ENCODE data around the gene NRG2. TPM values are rescaled to one million over a fixed set of nuclear protein-coding genes. Genes with fewer than 3 reads are reported as not detected.

Gene NRG2
- total RNA-seq, 2 donors from 2014 or later = 6.6 to 11.1 TPM

DNA sequence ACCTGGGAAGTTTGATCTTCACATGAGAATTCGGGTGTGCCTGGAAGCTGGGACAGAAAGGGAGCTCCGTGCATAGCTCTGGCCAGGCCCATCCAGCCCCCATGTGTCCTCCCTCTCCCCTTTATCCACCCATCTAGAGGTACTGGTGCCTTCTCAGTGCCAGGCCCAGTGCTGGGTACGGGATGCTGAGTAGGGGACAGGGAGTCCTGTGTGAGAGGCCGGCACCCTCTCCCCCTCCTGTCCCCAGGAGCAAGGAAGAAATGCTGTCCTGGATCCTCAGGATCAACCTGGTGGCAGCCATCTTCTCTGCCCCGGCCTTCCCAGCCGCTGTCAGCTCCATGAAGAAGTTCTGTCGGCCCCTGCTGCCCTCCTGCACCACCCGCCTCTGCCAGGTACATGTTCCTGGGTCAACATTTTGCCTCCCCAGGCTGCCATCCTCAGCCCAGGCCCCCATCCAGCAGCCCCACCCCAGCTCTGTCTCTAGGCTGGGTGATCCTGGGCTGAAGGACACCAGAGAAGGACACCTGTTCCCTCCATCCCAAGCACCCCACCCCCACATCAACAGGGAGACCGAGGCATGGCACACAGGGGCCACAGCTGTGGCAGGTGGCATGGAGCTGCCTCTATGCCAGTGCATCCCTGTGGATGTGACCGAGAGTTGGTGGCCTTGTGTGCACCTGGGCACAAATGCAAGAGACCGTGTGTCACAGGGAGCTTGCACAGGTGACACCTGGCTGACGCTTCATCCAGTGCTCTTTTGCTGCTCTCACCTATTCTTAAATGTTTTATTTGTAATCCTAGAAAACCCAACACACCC, 204.5 kb downstream of the NRG2 start:
- Histone ChIP-seq H3K36me3 (no peaks in the 10 kb centered on the region), H3K9me3 (no peaks in the 10 kb centered on the region), H3K4me3 (no peak overlapping the region), H3K27ac (no peak overlapping the region), H3K4me1 (replicated peaks) (no peaks in the 10 kb centered on the region), H3K27me3 (replicated peaks; ENCODE audit: insufficient read depth) (no peaks in the 10 kb centered on the region)
- no peak for TF ChIP-seq POLR2A (IDR thresholded peaks at IDR 0.05)
- TF ChIP-seq POLR2AphosphoS5 (IDR thresholded peaks at IDR 0.05) = no peak
- TF ChIP-seq, protein P1, sequence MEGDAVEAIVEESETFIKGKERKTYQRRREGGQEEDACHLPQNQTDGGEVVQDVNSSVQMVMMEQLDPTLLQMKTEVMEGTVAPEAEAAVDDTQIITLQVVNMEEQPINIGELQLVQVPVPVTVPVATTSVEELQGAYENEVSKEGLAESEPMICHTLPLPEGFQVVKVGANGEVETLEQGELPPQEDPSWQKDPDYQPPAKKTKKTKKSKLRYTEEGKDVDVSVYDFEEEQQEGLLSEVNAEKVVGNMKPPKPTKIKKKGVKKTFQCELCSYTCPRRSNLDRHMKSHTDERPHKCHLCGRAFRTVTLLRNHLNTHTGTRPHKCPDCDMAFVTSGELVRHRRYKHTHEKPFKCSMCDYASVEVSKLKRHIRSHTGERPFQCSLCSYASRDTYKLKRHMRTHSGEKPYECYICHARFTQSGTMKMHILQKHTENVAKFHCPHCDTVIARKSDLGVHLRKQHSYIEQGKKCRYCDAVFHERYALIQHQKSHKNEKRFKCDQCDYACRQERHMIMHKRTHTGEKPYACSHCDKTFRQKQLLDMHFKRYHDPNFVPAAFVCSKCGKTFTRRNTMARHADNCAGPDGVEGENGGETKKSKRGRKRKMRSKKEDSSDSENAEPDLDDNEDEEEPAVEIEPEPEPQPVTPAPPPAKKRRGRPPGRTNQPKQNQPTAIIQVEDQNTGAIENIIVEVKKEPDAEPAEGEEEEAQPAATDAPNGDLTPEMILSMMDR (IDR thresholded peaks at IDR 0.05) = no peak
- intact Hi-C loops (cut with DNase I) = no loop called here
- no peak for DNase-seq (ENCODE audit: low spot score)
- 89% methylated on average over 12 of the region's 12 CpGs for WGBS

DNA sequence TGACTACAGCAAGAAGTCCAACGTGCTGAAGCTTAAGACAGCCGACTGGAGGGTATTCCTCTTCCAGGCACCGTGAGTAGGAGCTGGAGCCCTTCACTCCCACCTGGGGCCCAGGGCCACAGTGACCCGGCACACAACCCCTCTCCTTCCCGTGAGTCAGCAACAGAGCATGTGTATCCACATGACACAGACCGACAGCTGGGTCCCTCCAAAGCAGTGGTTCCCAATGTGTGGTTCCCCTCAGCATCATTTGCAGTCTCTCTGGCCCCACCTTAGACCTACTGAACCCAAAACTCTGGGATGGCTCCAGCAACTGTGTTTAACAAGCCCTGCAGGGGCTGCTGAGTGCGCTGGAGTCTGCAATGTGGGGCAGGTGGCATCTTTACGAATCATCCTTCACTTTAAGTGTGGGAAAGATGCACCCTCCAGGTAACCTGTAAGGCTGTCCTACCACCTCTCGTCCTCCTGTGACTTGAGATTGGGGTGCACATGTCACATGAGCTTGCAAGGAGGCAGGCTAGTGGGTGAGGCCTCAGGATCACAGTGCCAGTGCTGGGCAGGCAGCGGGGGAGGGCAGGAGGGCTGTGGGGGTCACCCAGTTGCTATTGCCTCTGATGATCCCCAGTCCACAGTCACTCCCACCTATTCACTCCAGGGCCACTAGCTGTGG, 205.3 kb downstream of the NRG2 start:
- no peak for DNase-seq (ENCODE audit: low spot score)
- intact Hi-C loops (cut with DNase I) = no loop called here
- 71% methylated on average over 10 of the region's 10 CpGs for WGBS
- Histone ChIP-seq H3K4me1 (replicated peaks) (no peaks in the 10 kb centered on the region), H3K27ac (no peak overlapping the region), H3K4me3 (no peak overlapping the region), H3K36me3 (no peaks in the 10 kb centered on the region), H3K9me3 (no peaks in the 10 kb centered on the region), H3K27me3 (replicated peaks; ENCODE audit: insufficient read depth) (no peaks in the 10 kb centered on the region)
- no peak for TF ChIP-seq POLR2AphosphoS5 (IDR thresholded peaks at IDR 0.05)

DNA sequence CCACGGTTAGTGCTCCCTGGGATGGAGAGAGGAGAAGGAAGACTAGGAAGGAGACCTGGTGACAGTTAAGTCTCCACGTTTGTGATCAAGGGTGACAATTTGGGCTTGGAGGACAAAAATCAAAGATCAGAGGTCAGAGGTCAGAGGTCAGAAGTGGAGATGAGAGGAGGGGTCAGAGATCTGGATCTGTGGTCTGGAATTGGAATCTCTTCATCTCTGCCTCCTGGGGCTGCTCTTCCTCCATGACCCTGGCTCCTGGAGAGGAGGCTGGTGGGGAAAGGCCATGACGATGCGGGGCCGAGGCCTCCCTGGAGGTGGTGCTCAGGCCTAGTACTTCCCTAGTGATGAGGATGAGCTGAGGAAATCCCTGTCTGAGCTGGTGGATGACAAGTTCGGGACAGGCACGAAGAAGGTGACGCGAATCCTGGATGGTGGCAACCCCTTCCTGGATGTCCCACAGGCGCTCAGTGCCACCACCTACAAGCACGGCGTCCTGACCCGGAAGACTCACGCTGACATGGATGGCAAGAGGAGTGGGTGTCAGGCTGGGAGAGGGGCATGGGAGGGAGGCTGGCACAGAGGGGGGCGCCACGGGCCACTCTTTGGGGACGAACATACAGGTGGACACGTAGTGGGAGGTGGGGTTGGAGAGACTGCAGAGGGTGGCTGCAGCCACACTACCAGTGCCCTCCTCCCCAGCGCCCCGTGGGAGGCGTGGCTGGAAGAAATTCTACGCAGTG, 206.5 kb downstream of the NRG2 start:
- DNase-seq (ENCODE audit: low spot score) = no peak
- intact Hi-C loops (cut with DNase I) = no loop called here
- Histone ChIP-seq H3K36me3 (no peaks in the 10 kb centered on the region), H3K9me3 (no peaks in the 10 kb centered on the region), H3K4me1 (replicated peaks) (no peaks in the 10 kb centered on the region), H3K27me3 (replicated peaks; ENCODE audit: insufficient read depth) (no peaks in the 10 kb centered on the region), H3K27ac (no peak overlapping the region), H3K4me3 (no peak overlapping the region)
- WGBS = 90% methylated on average over 22 of the region's 22 CpGs
- TF ChIP-seq, protein P1 (IDR thresholded peaks at IDR 0.05) = no peak
- TF ChIP-seq POLR2AphosphoS5 (IDR thresholded peaks at IDR 0.05) = no peak
- no peak for TF ChIP-seq POLR2A (IDR thresholded peaks at IDR 0.05)

DNA sequence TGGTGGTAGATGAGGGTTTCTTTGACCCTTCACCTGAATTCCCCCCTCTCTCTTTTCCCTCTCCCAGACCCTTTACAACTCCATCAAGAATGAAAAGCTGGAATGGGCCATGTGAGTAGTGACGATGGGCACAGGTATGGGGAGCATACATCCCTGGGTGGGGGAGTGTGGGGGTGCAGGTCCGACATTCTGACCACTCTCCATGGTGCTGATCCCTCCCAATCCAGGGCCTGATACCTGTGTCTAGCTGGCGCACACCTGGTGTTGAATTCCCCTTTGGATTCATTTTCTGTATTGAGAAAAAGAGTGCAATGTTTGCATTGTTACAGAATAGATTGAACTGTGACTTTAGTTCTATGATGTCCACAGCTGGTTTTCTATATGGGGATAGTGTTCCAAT, 207.4 kb downstream of the NRG2 start:
- intact Hi-C loops (cut with DNase I) = no loop called here
- TF ChIP-seq POLR2AphosphoS5 (IDR thresholded peaks at IDR 0.05) = no peak
- TF ChIP-seq POLR2A (IDR thresholded peaks at IDR 0.05) = no peak
- TF ChIP-seq, protein P1 (IDR thresholded peaks at IDR 0.05) = no peak
- 50% methylated on average over 3 of the region's 3 CpGs for WGBS
- no peaks in the 10 kb centered on the region for H3K36me3 ChIP-seq
- H3K4me3 ChIP-seq = no peak overlapping the region
- H3K27me3 ChIP-seq (replicated peaks; ENCODE audit: insufficient read depth) = no peaks in the 10 kb centered on the region
- H3K4me1 ChIP-seq (replicated peaks) = no peaks in the 10 kb centered on the region
- no peak overlapping the region for H3K27ac ChIP-seq
- DNase-seq (ENCODE audit: low spot score) = no peak
- H3K9me3 ChIP-seq = no peaks in the 10 kb centered on the region

DNA sequence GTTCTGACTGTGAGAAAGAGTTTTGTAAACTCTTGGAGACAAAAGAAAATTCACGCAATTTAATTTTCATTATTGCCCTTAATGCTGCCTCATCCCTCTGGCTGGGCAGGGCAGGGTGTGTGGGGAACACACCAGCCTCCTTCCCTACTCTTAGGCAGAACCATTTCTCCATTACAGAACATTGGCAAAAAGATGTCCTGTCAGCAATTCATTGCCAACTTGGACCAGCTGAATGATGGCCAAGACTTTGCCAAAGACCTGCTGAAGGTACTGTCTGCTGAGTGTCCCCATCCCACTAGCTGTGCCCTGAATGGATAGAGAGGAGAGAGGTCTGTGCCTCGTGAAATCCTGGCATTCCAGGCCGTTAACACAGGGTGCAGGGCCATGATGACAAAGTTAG, 209.6 kb downstream of the NRG2 start:
- Histone ChIP-seq H3K27me3 (replicated peaks; ENCODE audit: insufficient read depth) (no peaks in the 10 kb centered on the region), H3K36me3 (no peaks in the 10 kb centered on the region), H3K4me3 (no peak overlapping the region), H3K27ac (no peak overlapping the region), H3K4me1 (replicated peaks) (no peaks in the 10 kb centered on the region), H3K9me3 (no peaks in the 10 kb centered on the region)
- DNase-seq (ENCODE audit: low spot score) = no peak
- intact Hi-C loops (cut with DNase I) = no loop called here
- TF ChIP-seq POLR2A (IDR thresholded peaks at IDR 0.05) = no peak
- TF ChIP-seq POLR2AphosphoS5 (IDR thresholded peaks at IDR 0.05) = no peak
- TF ChIP-seq, protein P1 (IDR thresholded peaks at IDR 0.05) = no peak
- 48% methylated on average over 3 of the region's 3 CpGs for WGBS

Data from prostate gland (tissue), 2 donors.